H1 (cell line): ENCODE measurements around the gene MAK. TPM values are rescaled to one million over a fixed set of nuclear protein-coding genes. Genes with fewer than 3 reads are reported as not detected.

Experiments used
- CTCF ChIP-seq, 3 experiments: IDR thresholded peaks; 1 replicate in 2 of 3; 2 replicates in 1 of 3; pipeline versions ENCODE4 v1.5.1 to v1.6.1; 2011; ENCODE audit warnings: low read length in 3 of 3, mild to moderate bottlenecking in 3 of 3, inconsistent platforms in 2 of 3, low read depth in 1 of 3, moderate library complexity in 1 of 3; ENCODE audit not compliant: insufficient read depth in 1 of 3; ENCODE audit errors: control extremely low read depth in 1 of 3
- GABPA ChIP-seq: IDR thresholded peaks from 2 replicates; pipeline ENCODE4 v1.6.1; 2011; ENCODE audit warnings: mild to moderate bottlenecking, low read length, moderate library complexity, borderline replicate concordance; ENCODE audit not compliant: insufficient read depth
- JUN ChIP-seq: IDR thresholded peaks from 2 replicates; pipeline ENCODE4 v1.6.1; 2011; ENCODE audit warnings: low read depth, mild to moderate bottlenecking, improper control_type of control experiment, low read length
- JUND ChIP-seq: IDR thresholded peaks from 2 replicates; pipeline ENCODE4 v1.6.1; 2011; ENCODE audit warnings: mild to moderate bottlenecking, improper control_type of control experiment, low read length
- SP2 ChIP-seq: IDR thresholded peaks from 2 replicates; pipeline ENCODE4 v1.6.1; 2012; ENCODE audit warnings: mild to moderate bottlenecking, low read length, inconsistent platforms
- TEAD4 ChIP-seq: IDR thresholded peaks from 2 replicates; pipeline ENCODE4 v1.6.1; 2012; ENCODE audit warnings: low read depth, low read length, inconsistent platforms, mixed read lengths
- USF2 ChIP-seq: IDR thresholded peaks from 2 replicates; pipeline ENCODE4 v1.6.1; 2011; ENCODE audit warnings: low read length, improper control_type of control experiment
- ZNF274 ChIP-seq: IDR thresholded peaks from 2 replicates; pipeline ENCODE4 v1.7.0; 2012; ENCODE audit warnings: low read length, borderline replicate concordance; ENCODE audit errors: extremely low read depth
- polyA plus RNA-seq, 7 experiments: library from polyadenylated mRNA; depleted of rRNA in 3 of 7; stranded (reverse) in 5 of 7; unstranded in 2 of 7; fragments of >200 nt in 5 of 7; fragments of 200-250 nt in 2 of 7; gene quantifications; 1 replicate in 5 of 7; 2 replicates in 1 of 7; 4 replicates in 1 of 7; pipeline versions ENCODE4 v1.2.1 to v1.2.3, GENCODE V29; 2011 to 2013; ENCODE audit warnings: missing spikeins in 2 of 7, mixed read lengths in 2 of 7
- total RNA-seq: library from RNA; stranded (reverse); fragmentation: NEBNext Ultra II Directional; extraction: Animal tissue kit (Norgen Biotek cat#: 25700); gene quantifications from 2 replicates; pipeline ENCODE4 v1.2.1, GENCODE V29; 2021

The MAK gene
- total and polyA plus RNA-seq, 2 of the 8 experiments (the other 6 are each of a cell fraction or from before 2014, with no cell fraction given), result 0.08 to 0.37 TPM

- TF ChIP-seq USF2 (no peak), JUND (peak; percentile 95), GABPA (no peak), CTCF (IDR thresholded peaks at IDR 0.05; ENCODE audit: control extremely low read depth in 1 of 3, insufficient read depth in 1 of 3, low read depth in 1 of 3, low read length in 3 of 3) (peak in 2 of 3 experiments; percentile 2 to 62; a peak in 2 of 4 replicates), TEAD4 (peak; percentile 38; the same call in 1 of the 2 replicates), SP2 (no peak), ZNF274 (no peak), JUN (0 out of 2 replicates have a peak, but pooled peaks have one; percentile 30)
Measured at GRCh38 chr6:10759312-10759839, 79.0 kb downstream of the MAK start (continued).
